SU-DHL-6 (cell line): ENCODE results near the gene CYP8B1.

ENCODE experiments used
- CTCF ChIP-seq: fragments of 200-600 bp; sonication (generic); IDR thresholded peaks from one replicate; pipeline ENCODE4 v1.5.1; 2017; ENCODE audit warnings: antibody characterized with exemption, mild to moderate bottlenecking, low read length, moderate library complexity; ENCODE audit not compliant: insufficient read depth, poor library complexity, severe bottlenecking
- EZH2phosphoT487 ChIP-seq: fragments of 200-600 bp; sonication (generic), shearing (Covaris generic); conservative IDR thresholded peaks from 2 replicates; pipeline ENCODE4 v1.6.1; 2018; ENCODE audit warnings: mild to moderate bottlenecking, antibody characterized with exemption, low read length, moderate library complexity, mixed read lengths

- no peak for TF ChIP-seq CTCF
- TF ChIP-seq EZH2phosphoT487, result no peak
These were observed 23.4 kb upstream of the CYP8B1 start for GRCh38 chr3:42898896-42899675.
